Measurements from ENCODE around the gene CPEB4. TPM values are rescaled to one million over a fixed set of nuclear protein-coding genes. Genes with fewer than 3 reads are reported as not detected.

Gene CPEB4
- total and polyA plus RNA-seq, 2 donors (not counting 3 experiments of a cell fraction or from before 2014, with no cell fraction given): 11.3 to 16.4 TPM

DNA sequence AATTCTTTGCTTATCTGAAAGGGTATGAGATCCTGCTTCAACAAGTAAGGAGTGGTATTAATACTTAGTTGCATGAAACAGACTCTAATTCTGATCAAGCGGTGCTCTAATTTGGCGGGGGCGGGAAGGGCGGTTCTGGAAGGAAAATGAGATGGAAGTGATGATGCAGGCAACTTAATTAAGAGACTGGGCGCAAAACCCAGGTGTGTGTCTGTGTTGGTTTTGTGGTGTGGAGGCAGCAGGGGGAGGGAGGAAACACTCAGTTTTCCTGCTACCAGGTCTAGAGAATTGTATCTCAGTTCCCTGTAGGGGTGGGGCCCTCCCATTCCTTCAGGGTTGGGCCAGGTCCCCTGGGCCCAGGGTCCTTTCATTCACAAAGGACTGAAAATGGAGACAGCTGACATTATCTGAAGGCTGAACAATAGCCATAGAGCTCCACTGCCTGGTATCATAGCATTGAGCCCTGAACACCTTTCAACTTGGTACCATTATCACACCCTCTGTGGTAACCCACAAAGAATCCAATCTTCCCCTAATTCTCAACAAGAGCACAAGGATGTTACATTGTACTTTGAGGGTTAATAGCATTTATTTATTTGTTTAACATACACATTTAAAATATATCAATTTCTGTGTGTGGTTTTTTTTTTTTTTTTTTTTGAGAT lies 83.7 kb downstream of the CPEB4 start:
- no peak overlapping the region for H3K27ac ChIP-seq (ENCODE audit: insufficient read depth, low read depth, low read length)
- no peaks in the 10 kb centered on the region for H3K9me3 ChIP-seq (replicated peaks; ENCODE audit: control insufficient read depth, insufficient read depth, low read length)
- CTCF ChIA-PET: interaction anchor here (1.2 to 4.1 kb wide), 6 partner anchors 9 to 353 kb away, joined by 4 to 150 read pairs (median 9); partner anchors contain the start of gene BOD1
- H3K79me2 ChIP-seq (ENCODE audit: control insufficient read depth, insufficient read depth, low read length): no peaks in the 10 kb centered on the region
- H3K4me2 ChIP-seq (ENCODE audit: insufficient read depth, low read length): no peak overlapping the region
- peaks cover 6% of the 10 kb centered on the region for H3K4me1 ChIP-seq (ENCODE audit: control insufficient read depth, extremely low read depth, insufficient read depth, low read length)
- no peaks in the 10 kb centered on the region for H4K20me1 ChIP-seq (replicated peaks; ENCODE audit: control insufficient read depth, extremely low read depth, insufficient read depth, low read length)
- no peaks in the 10 kb centered on the region for H3K36me3 ChIP-seq (ENCODE audit: control insufficient read depth in 2 of 2, extremely low read depth in 1 of 2, insufficient read depth in 2 of 2, low read length in 2 of 2)
- no peak overlapping the region for H3K4me3 ChIP-seq (replicated peaks in 1 of 3; ENCODE audit: insufficient read depth in 1 of 3, low read depth in 1 of 3, low read length in 3 of 3)
- TF ChIP-seq GATA2 (IDR thresholded peaks at IDR 0.05; ENCODE audit: insufficient read depth, insufficient read length, low read depth, low read length) (no peak), POLR2A (IDR thresholded peaks at IDR 0.05; ENCODE audit: low read depth, low read length) (no peak), EZH2 (IDR thresholded peaks at IDR 0.05; ENCODE audit: borderline replicate concordance, low read depth, low read length, severe bottlenecking) (no peak), POLR2AphosphoS5 (IDR thresholded peaks at IDR 0.05; ENCODE audit: insufficient read depth, low read depth, low read length) (no peak), MYC (IDR thresholded peaks at IDR 0.05; ENCODE audit: low read depth, low read length) (no peak), JUN (IDR thresholded peaks at IDR 0.05; ENCODE audit: borderline replicate concordance, insufficient read depth, insufficient read length, low read depth) (no peak), FOS (IDR thresholded peaks at IDR 0.05; ENCODE audit: borderline replicate concordance, insufficient read depth, low read length) (no peak)
- TF ChIP-seq, protein P1, sequence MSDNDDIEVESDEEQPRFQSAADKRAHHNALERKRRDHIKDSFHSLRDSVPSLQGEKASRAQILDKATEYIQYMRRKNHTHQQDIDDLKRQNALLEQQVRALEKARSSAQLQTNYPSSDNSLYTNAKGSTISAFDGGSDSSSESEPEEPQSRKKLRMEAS (IDR thresholded peaks at IDR 0.05; ENCODE audit: insufficient read depth, insufficient read length): no peak
- TF ChIP-seq, protein P2, sequence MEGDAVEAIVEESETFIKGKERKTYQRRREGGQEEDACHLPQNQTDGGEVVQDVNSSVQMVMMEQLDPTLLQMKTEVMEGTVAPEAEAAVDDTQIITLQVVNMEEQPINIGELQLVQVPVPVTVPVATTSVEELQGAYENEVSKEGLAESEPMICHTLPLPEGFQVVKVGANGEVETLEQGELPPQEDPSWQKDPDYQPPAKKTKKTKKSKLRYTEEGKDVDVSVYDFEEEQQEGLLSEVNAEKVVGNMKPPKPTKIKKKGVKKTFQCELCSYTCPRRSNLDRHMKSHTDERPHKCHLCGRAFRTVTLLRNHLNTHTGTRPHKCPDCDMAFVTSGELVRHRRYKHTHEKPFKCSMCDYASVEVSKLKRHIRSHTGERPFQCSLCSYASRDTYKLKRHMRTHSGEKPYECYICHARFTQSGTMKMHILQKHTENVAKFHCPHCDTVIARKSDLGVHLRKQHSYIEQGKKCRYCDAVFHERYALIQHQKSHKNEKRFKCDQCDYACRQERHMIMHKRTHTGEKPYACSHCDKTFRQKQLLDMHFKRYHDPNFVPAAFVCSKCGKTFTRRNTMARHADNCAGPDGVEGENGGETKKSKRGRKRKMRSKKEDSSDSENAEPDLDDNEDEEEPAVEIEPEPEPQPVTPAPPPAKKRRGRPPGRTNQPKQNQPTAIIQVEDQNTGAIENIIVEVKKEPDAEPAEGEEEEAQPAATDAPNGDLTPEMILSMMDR (IDR thresholded peaks at IDR 0.05; ENCODE audit: extremely low read depth in 1 of 2, insufficient read depth in 1 of 2, low read depth in 1 of 2, low read length in 2 of 2): no peak
- FAIRE-seq (no peak), DNase-seq (ENCODE audit: low read depth, low spot score) (no peak)
- intact Hi-C loops (cut with micrococcal nuclease) (no loop called here), dilution Hi-C loops (cut with MboI; ENCODE audit: extremely low pct_ligation_motif_present, low sequenced_read_pairs) (no loop called here)
- no peaks in the 10 kb centered on the region for H3K9me1 ChIP-seq (replicated peaks; ENCODE audit: control insufficient read depth, extremely low read depth, insufficient read depth, low read length)
- no peak overlapping the region for H2AFZ ChIP-seq (ENCODE audit: low read depth, low read length)
- POLR2A ChIA-PET: interaction anchor here (0.9 to 1.6 kb wide), 2 partner anchors 84 to 356 kb away, joined by 3 to 4 read pairs; partner anchors contain the start of genes BOD1 and CPEB4
- H3K27me3 ChIP-seq (ENCODE audit: control insufficient read depth in 2 of 2, insufficient read depth in 2 of 2, low read length in 2 of 2): peaks cover 0 to 2% of the 10 kb centered on the region in 2 experiments
- no TSS peak for BruUV-seq (replicated peaks)
- H3K9ac ChIP-seq (replicated peaks; ENCODE audit: extremely low read depth, insufficient read depth, low read length): no peak overlapping the region

Data from endothelial cell of umbilical vein (primary cell).